HepG2 (cell line): ENCODE measurements around the gene MLYCD. TPM values are rescaled to one million over a fixed set of nuclear protein-coding genes. Genes with fewer than 3 reads are reported as not detected.

Experiments used
- AKAP8 ChIP-seq: sonication (generic); formaldehyde crosslinking; IDR thresholded peaks from 2 replicates; pipeline ENCODE4 v1.5.1; 2020; ENCODE audit warnings: mild to moderate bottlenecking, missing genetic modification reagents
- ARID2 ChIP-seq: sonication (generic); formaldehyde crosslinking; IDR thresholded peaks from 2 replicates; pipeline ENCODE4 v1.8.1; 2022; ENCODE audit warnings: mild to moderate bottlenecking, missing genetic modification reagents, borderline replicate concordance
- CSRNP1 ChIP-seq: sonication (generic); formaldehyde crosslinking; IDR thresholded peaks from 2 replicates; pipeline ENCODE4 v1.8.1; 2023; ENCODE audit warnings: mild to moderate bottlenecking, missing genetic modification reagents
- ERF ChIP-seq: IDR thresholded peaks from 2 replicates; pipeline ENCODE4 v1.6.1; 2018; ENCODE audit warnings: missing biosample characterization, missing genetic modification reagents
- FOXK1 ChIP-seq: sonication (generic); formaldehyde crosslinking; IDR thresholded peaks from 2 replicates; pipeline ENCODE4 v1.4.0; 2020; ENCODE audit warnings: low read depth, missing genetic modification reagents, borderline replicate concordance
- IKZF4 ChIP-seq: sonication (generic); formaldehyde crosslinking; IDR thresholded peaks from 2 replicates; pipeline ENCODE4 v1.5.1; 2020; ENCODE audit warnings: borderline replicate concordance, mild to moderate bottlenecking, low read depth, missing genetic modification reagents; ENCODE audit errors: not compliant biosample characterization
- KDM2A ChIP-seq: sonication (generic); formaldehyde crosslinking; IDR thresholded peaks from 2 replicates; pipeline ENCODE4 v1.4.0; 2020; ENCODE audit warnings: low read depth, missing genetic modification reagents, borderline replicate concordance
- MAF1 ChIP-seq: sonication (generic); formaldehyde crosslinking; IDR thresholded peaks from 2 replicates; pipeline ENCODE4 v1.5.0; 2020; ENCODE audit warnings: missing genetic modification reagents, borderline replicate concordance
- MEIS1 ChIP-seq: sonication (generic); formaldehyde crosslinking; IDR thresholded peaks from 2 replicates; pipeline ENCODE4 v1.9.0; 2021; ENCODE audit warnings: mild to moderate bottlenecking, missing genetic modification reagents, moderate library complexity, borderline replicate concordance
- MIER3 ChIP-seq: IDR thresholded peaks from 2 replicates; pipeline ENCODE4 v1.6.1; 2016; ENCODE audit warnings: missing compliant biosample characterization, borderline replicate concordance
- MYC ChIP-seq: sonication (generic); formaldehyde crosslinking; IDR thresholded peaks from 2 replicates; pipeline ENCODE4 v1.9.0; 2021; ENCODE audit warnings: missing genetic modification reagents, borderline replicate concordance
- POGK ChIP-seq: sonication (generic); formaldehyde crosslinking; conservative IDR thresholded peaks from 2 replicates; pipeline ENCODE4 v1.8.0; 2022; ENCODE audit warnings: mild to moderate bottlenecking, moderate library complexity, missing genetic modification reagents
- SALL1 ChIP-seq: sonication (generic); formaldehyde crosslinking; IDR thresholded peaks from 2 replicates; pipeline ENCODE4 v1.8.0; 2022; ENCODE audit warnings: mild to moderate bottlenecking, missing genetic modification reagents
- SOX6 ChIP-seq, 2 experiments: fragments of 450-650 bp in 1 of 2; sonication (generic) in 1 of 2; formaldehyde crosslinking in 1 of 2; IDR thresholded peaks; 2 replicates each; pipeline versions ENCODE4 v1.4.0 to v1.6.1; 2017 to 2020; ENCODE audit warnings: antibody characterized with exemption in 1 of 2, mild to moderate bottlenecking in 1 of 2, missing genetic modification reagents in 1 of 2
- SP5 ChIP-seq: IDR thresholded peaks from 2 replicates; pipeline ENCODE4 v1.6.1; 2016; ENCODE audit warnings: low read depth, borderline replicate concordance
- TRIM24 ChIP-seq: sonication (generic); formaldehyde crosslinking; IDR thresholded peaks from 2 replicates; pipeline ENCODE4 v1.8.0; 2022; ENCODE audit warnings: mild to moderate bottlenecking, missing genetic modification reagents
- XRCC5 ChIP-seq: fragments of 200-400 bp; formaldehyde crosslinking; optimal IDR thresholded peaks from 2 replicates; pipeline ENCODE3; 2017; ENCODE audit warnings: mild to moderate bottlenecking, low read length
- ZBTB37 ChIP-seq: sonication (generic); formaldehyde crosslinking; IDR thresholded peaks from 2 replicates; pipeline ENCODE4 v1.4.0; 2020; ENCODE audit warnings: mild to moderate bottlenecking, missing genetic modification reagents
- ZNF17 ChIP-seq: sonication (generic); formaldehyde crosslinking; IDR thresholded peaks from 2 replicates; pipeline ENCODE4 v1.5.0; 2020; ENCODE audit warnings: mild to moderate bottlenecking, missing genetic modification reagents
- ZNF24 ChIP-seq: fragments of 450-650 bp; IDR thresholded peaks from 2 replicates; pipeline ENCODE4 v1.6.1; 2017; ENCODE audit warnings: antibody characterized with exemption, mild to moderate bottlenecking
- ZNF343 ChIP-seq: sonication (generic); formaldehyde crosslinking; IDR thresholded peaks from 2 replicates; pipeline ENCODE4 v1.4.0; 2020; ENCODE audit warnings: mild to moderate bottlenecking, missing genetic modification reagents
- ZNF367 ChIP-seq: sonication (generic); formaldehyde crosslinking; IDR thresholded peaks from 2 replicates; pipeline ENCODE4 v1.4.0; 2020; ENCODE audit warnings: missing genetic modification reagents, borderline replicate concordance
- ZNF543 ChIP-seq: sonication (generic); formaldehyde crosslinking; IDR thresholded peaks from 2 replicates; pipeline ENCODE4 v1.4.0; 2020; ENCODE audit warnings: mild to moderate bottlenecking, missing genetic modification reagents
- ZNF841 ChIP-seq: sonication (generic); formaldehyde crosslinking; IDR thresholded peaks from 2 replicates; pipeline ENCODE4 v1.8.1; 2023; ENCODE audit warnings: missing genetic modification reagents, borderline replicate concordance
- polyA plus RNA-seq, 8 experiments: library from polyadenylated mRNA; depleted of rRNA in 3 of 8; stranded (reverse) in 7 of 8; unstranded in 1 of 8; fragments of >200 nt; fragmentation: Illumina TruSeq in 4 of 8; extraction: Trizol in 4 of 8; gene quantifications; 2 replicates each; pipeline versions ENCODE4 v1.2.1 to v1.2.3, GENCODE V29; 2011 to 2016; ENCODE audit warnings: low read depth in 4 of 8, missing spikeins in 1 of 8, mixed read lengths in 1 of 8; ENCODE audit not compliant: insufficient read depth in 1 of 8
- total RNA-seq, 5 experiments: library from RNA; depleted of rRNA; stranded (reverse); fragments of >200 nt; fragmentation: Illumina TruSeq; extraction: Trizol; gene quantifications; 2 replicates each; pipeline ENCODE4 v1.2.3, GENCODE V29; 2016; ENCODE audit warnings: low read depth in 1 of 5

Gene MLYCD
- total and polyA plus RNA-seq, 2 of the 13 experiments (the other 11 are each of a cell fraction or from before 2014, with no cell fraction given): 1.8 to 4.0 TPM

GRCh38 chr16:83946781-83947566, 48.1 kb downstream of the MLYCD start (continued):
- TF ChIP-seq AKAP8 (CRISPR knock-in tag) (no peak), SALL1 (CRISPR knock-in tag) (peak; percentile 71), CSRNP1 (CRISPR knock-in tag) (no peak), SP5 (CRISPR knock-in tag) (no peak), MEIS1 (0 out of 2 replicates have a peak, but pooled peaks have one; percentile 77), ZNF17 (CRISPR knock-in tag) (no peak), ZNF24 (no peak), ZNF343 (CRISPR knock-in tag) (no peak), FOXK1 (CRISPR knock-in tag) (peak; percentile 68; the same call in 1 of the 2 replicates), ZNF543 (CRISPR knock-in tag) (no peak), KDM2A (CRISPR knock-in tag) (peak; percentile 9; the same call in 1 of the 2 replicates), ERF (CRISPR knock-in tag) (peak; percentile 51; the same call in 1 of the 2 replicates), IKZF4 (CRISPR knock-in tag) (no peak), MYC (CRISPR knock-in tag) (no peak), MAF1 (CRISPR knock-in tag) (no peak), SOX6 (IDR thresholded peaks at IDR 0.05) (no peak), SOX6 (CRISPR knock-in tag; IDR thresholded peaks at IDR 0.05) (peak; percentile 89), ZNF841 (CRISPR knock-in tag) (no peak), TRIM24 (CRISPR knock-in tag) (no peak), ZNF367 (CRISPR knock-in tag) (no peak), XRCC5 (no peak), ARID2 (CRISPR knock-in tag) (no peak), ZBTB37 (CRISPR knock-in tag) (peak; percentile 92), POGK (CRISPR knock-in tag) (0 out of 2 replicates have a peak, but pooled peaks have one; percentile 48), MIER3 (peak; percentile 42; the same call in 1 of the 2 replicates)
